Keratinocyte (primary cell): Measurements from ENCODE around the gene MRPL45.

Experiments used
- CTCF ChIP-seq, 3 experiments: IDR thresholded peaks in 1 of 3; conservative IDR thresholded peaks in 1 of 3; optimal IDR thresholded peaks in 1 of 3; 2 replicates in 2 of 3; 3 replicates in 1 of 3; pipeline versions ENCODE3 to v1.5.1; 2011; ENCODE audit warnings: low read length in 3 of 3, mild to moderate bottlenecking in 3 of 3, moderate library complexity in 2 of 3, control low read depth in 1 of 3, inconsistent platforms in 1 of 3; ENCODE audit not compliant: insufficient read depth in 2 of 3; ENCODE audit errors: extremely low read depth in 1 of 3
- EZH2 ChIP-seq: IDR thresholded peaks from one replicate; pipeline ENCODE4 v1.6.1; 2012; ENCODE audit warnings: inconsistent platforms, mild to moderate bottlenecking, low read length, moderate library complexity

- TF ChIP-seq CTCF (optimal IDR thresholded peaks at IDR 0.05 in 1 of 3, IDR thresholded peaks at IDR 0.05 in 1 of 3, conservative IDR thresholded peaks at IDR 0.05 in 1 of 3; ENCODE audit: extremely low read depth in 1 of 3, insufficient read depth in 2 of 3, low read length in 3 of 3) (no peak), EZH2 (no peak)
These were observed 46.1 kb downstream of the MRPL45 start for GRCh38 chr17:38342886-38343607.
